Ectodermal cell (in vitro differentiated cells): ENCODE results near the gene MAP7D1.

ENCODE experiments used
- H3K27ac ChIP-seq: 2 replicates; pipeline ENCODE4 v1.7.0; 2013; ENCODE audit warnings: mild to moderate bottlenecking, low read depth, low read length; ENCODE audit not compliant: insufficient read depth, poor library complexity, severe bottlenecking
- H3K27me3 ChIP-seq: 2 replicates; pipeline ENCODE4 v1.7.0; 2013; ENCODE audit warnings: mild to moderate bottlenecking, low read length; ENCODE audit not compliant: insufficient read depth, control insufficient read depth, poor library complexity, severe bottlenecking
- H3K36me3 ChIP-seq: one replicate; pipeline ENCODE4 v1.7.0; 2013; ENCODE audit warnings: low read length; ENCODE audit not compliant: control insufficient read depth, insufficient read depth
- H3K4me1 ChIP-seq: one replicate; pipeline ENCODE4 v1.7.0; 2013; ENCODE audit warnings: low read length; ENCODE audit not compliant: control insufficient read depth, insufficient read depth
- H3K4me3 ChIP-seq: 2 replicates; pipeline ENCODE4 v1.7.0; 2013; ENCODE audit warnings: low read depth, low read length, control low read depth; ENCODE audit not compliant: insufficient read depth
- H3K9me3 ChIP-seq: 2 replicates; pipeline ENCODE4 v1.7.0; 2013; ENCODE audit warnings: mild to moderate bottlenecking, low read length, moderate library complexity; ENCODE audit not compliant: control insufficient read depth
- WGBS, 2 experiments: methylation state at CpG; one replicate each; pipeline ENCODE4 v1.1.7; 2013; ENCODE audit warnings: missing lambda C conversion rate in 2 of 2; 5-methylcytosine and 5-hydroxymethylcytosine counted together

Gene MAP7D1

DNA sequence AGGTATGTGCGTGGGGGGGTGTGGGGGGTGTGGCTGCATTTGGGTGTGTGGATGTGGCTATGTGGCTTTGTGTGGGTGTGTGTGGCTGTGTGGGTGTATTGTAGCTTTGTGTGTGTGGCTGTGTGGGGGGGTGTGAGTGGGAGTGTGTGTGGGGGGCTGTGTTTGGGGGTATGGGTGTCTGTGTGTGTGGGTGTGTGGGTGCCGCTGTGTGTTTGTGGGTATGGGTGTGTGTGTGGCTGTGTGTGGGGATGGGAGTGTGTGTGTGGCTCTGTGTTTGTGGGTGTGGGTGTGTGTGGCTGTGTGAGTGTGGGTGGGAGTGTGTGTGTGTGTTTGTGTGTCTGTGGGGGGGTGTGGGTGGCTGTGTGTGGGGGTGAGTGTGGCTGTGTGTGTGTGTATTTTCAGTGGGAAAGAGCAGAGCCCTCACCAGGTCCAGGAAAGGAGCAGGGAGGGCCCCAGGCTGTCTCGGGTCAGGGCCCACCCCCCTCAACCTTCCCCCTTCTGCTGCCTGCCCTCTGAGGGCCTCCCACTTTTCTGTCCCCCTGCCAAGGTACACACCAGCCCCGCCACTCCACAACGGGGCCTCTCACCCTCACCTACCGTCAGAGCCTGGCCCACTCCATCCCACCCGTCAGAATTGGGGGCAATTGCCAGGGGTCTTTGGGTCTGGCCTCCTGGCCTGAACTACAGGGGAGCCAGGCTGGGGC lies 29.0 kb upstream of the MAP7D1 start:
- Histone ChIP-seq H3K4me1 (no peaks in the 10 kb centered on the region), H3K27ac (no peak overlapping the region), H3K36me3 (no peaks in the 10 kb centered on the region), H3K27me3 (peaks cover 48% of the 10 kb centered on the region), H3K9me3 (no peaks in the 10 kb centered on the region), H3K4me3 (no peak overlapping the region)
- WGBS, 2 experiments: 84 to 92% methylated on average over 7 of the region's 7 CpGs

DNA sequence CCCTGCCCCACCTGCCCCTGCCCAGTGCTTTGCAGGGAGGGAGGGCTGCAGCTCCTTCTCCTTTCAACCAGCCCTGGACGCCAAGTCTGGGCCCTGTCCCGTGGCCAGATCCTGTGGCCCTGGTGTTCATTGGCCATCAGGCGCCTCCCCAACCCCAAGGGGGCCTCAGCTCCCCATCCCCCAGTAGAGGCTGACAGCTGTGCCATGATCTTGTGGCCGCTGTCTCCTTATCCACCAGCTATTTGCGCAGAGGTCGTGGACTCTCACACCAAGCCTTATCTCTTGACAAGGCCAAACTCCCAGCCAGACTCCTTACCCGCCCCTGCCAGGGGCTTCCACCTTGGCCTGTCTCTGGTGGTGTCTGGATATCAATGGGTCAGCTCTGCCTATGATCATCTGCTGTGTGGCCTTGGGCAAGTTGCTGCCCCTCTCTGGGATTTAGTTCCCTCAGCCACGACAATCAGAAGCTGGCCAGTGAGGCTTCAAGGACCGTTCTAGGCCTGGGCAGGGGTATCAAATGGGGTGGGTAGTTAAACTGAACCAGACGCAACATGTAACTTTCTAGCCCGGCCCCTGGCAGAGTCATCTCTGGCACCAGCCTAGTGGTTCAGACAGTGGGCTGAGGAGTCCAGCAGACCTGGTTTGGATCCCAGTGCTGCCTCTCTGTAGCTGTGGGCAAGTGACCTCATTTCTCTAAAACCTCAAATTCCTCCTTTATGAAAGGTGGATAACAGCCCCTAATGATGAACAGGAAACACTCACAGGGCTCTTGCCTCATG lies 27.6 kb upstream of the MAP7D1 start:
- WGBS, 2 experiments: 90% methylated on average over 11 of the region's 11 CpGs
- Histone ChIP-seq H3K4me1 (no peaks in the 10 kb centered on the region), H3K27ac (no peak overlapping the region), H3K4me3 (no peak overlapping the region), H3K27me3 (peaks cover 34% of the 10 kb centered on the region), H3K36me3 (no peaks in the 10 kb centered on the region), H3K9me3 (no peaks in the 10 kb centered on the region)

DNA sequence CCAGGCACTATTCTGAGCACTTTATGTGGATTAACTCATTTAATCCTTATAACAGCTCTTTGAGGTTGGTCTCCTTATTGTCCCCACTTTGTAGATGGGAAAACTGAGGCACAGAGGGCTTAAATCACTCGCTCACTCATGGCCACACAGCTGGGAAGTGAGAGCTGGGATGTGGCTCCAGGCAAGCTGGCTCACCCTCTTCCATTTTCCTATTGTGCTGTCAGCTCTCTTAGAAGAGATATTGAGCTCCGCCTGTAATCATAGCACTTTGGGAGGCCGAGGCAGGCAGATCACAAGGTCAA lies 27.1 kb upstream of the MAP7D1 start:
- WGBS, 2 experiments: 86 to 93% methylated on average over 3 of the region's 3 CpGs

DNA sequence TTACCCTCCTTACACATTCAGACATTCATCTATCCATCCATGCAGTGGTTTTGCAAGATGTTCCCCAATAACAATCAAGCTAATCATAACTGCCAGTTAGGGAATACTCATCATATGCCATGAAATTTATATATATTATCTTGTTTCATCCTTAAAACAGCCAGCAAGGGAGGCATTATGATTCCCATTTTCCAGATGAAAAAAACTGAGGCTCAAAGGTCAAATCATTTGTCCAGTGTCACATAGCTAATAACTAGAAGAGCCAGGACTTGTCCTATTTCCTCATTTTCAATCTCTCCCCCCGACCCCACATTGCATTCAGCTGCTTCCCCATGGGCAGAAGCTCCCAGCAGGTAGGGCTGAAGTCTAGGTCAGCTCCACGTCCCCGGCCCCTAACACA lies 23.9 kb upstream of the MAP7D1 start:
- H3K9me3 ChIP-seq: no peaks in the 10 kb centered on the region
- 84 to 94% methylated on average over 3 of the region's 3 CpGs for WGBS, 2 experiments
- no peaks in the 10 kb centered on the region for H3K27me3 ChIP-seq

More for the DNA sequence above, 27.1 kb upstream of the MAP7D1 start:
- no peak overlapping the region for H3K27ac ChIP-seq
- no peaks in the 10 kb centered on the region for H3K9me3 ChIP-seq
- H3K36me3 ChIP-seq: no peaks in the 10 kb centered on the region
- peaks cover 28% of the 10 kb centered on the region for H3K27me3 ChIP-seq
- H3K4me3 ChIP-seq: no peak overlapping the region
- no peaks in the 10 kb centered on the region for H3K4me1 ChIP-seq

DNA sequence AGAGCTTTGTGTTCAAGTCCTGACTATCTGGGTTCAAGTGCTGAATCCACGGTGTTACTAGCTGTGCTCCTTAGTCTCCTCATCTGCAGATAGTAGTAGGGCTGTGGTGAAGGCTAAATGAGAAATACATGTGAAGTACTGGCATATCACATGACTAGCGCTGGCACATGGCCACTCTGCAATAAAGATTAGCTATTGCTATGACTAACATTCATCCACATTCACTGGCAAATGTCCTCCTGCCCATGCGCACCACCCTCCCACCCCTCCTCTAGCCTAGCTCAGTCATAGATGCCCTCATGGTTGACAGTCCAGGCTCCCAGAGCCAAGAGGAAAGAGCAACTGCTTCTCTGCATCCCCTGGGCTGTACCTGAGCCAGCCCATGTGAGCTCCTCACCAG lies 22.5 kb upstream of the MAP7D1 start:
- Histone ChIP-seq H3K27ac (no peak overlapping the region), H3K27me3 (no peaks in the 10 kb centered on the region), H3K36me3 (peaks cover 13% of the 10 kb centered on the region), H3K4me3 (no peak overlapping the region), H3K9me3 (no peaks in the 10 kb centered on the region), H3K4me1 (no peaks in the 10 kb centered on the region)
- WGBS, 2 experiments: 94 to 95% methylated on average over 3 of the region's 3 CpGs

More for the DNA sequence above, 23.9 kb upstream of the MAP7D1 start:
- Histone ChIP-seq H3K4me3 (no peak overlapping the region), H3K4me1 (no peaks in the 10 kb centered on the region), H3K36me3 (peaks cover 5% of the 10 kb centered on the region), H3K27ac (no peak overlapping the region)

DNA sequence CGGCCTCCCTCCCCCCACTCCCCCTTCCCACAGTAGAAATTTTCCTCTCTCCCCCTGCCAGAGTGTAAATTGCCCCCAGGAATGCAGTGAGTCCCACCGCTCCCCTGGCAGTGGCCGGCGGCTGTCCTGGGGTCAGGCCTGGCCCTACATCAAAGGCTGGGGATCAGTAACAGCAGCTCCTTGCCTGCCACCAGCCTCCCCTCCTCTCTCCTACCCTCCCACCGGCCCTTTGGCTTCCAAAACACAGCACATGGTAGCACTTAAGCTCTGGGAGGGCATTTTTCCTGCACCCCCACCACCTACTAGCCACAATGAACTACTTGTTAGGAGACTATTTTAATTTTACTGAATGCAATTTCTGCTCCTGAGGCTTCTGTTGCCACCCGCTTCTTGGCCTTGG lies 21.9 kb upstream of the MAP7D1 start:
- H3K4me3 ChIP-seq: no peak overlapping the region
- WGBS, 2 experiments: 69 to 71% methylated on average over 6 of the region's 6 CpGs
- no peaks in the 10 kb centered on the region for H3K9me3 ChIP-seq
- no peaks in the 10 kb centered on the region for H3K4me1 ChIP-seq
- peaks cover 13% of the 10 kb centered on the region for H3K36me3 ChIP-seq
- no peaks in the 10 kb centered on the region for H3K27me3 ChIP-seq
- no peak overlapping the region for H3K27ac ChIP-seq

DNA sequence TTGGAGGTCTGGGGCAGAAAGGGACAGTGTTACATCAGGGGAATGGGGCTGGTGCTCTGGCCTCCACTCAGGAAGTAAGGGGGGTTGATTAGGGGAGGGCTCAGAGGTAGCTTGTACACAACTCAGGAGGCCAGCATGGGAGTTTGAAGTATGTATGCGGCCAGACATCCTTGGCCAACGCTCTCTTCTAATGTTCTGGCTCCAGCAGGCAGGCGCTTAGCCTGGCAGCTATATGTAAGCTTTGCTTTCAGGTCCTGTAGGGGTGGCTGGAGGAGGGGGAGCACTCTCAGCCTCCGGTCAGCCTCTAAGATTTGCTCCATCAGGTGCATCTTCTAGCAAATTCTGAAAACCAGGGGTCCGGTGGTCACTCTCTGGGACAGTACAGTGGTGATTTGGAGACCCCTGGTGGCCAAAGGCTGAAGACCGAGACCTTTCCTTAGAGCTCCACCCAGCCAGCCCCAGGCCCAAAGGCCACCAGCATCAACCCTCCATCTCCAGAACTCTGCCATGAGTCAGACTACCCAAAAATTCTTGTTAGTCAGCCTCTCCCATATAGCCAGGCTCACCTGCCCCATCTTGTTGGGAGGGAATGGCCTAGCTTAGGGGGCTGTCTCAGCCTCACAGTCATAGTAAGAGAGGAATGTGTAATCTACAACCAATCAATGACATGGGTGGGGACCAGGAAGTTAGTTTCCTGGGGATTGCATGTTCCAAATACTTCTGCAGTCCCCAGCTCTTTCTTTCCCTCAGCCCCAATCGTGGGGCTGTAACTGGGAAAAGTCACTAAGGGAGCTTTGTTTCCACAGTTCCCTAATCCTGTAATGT lies 21.2 kb upstream of the MAP7D1 start:
- Histone ChIP-seq H3K4me3 (no peak overlapping the region), H3K4me1 (no peaks in the 10 kb centered on the region), H3K36me3 (peaks cover 13% of the 10 kb centered on the region), H3K27ac (no peak overlapping the region), H3K9me3 (no peaks in the 10 kb centered on the region), H3K27me3 (no peaks in the 10 kb centered on the region)
- 68 to 70% methylated on average over 7 of the region's 7 CpGs for WGBS, 2 experiments

DNA sequence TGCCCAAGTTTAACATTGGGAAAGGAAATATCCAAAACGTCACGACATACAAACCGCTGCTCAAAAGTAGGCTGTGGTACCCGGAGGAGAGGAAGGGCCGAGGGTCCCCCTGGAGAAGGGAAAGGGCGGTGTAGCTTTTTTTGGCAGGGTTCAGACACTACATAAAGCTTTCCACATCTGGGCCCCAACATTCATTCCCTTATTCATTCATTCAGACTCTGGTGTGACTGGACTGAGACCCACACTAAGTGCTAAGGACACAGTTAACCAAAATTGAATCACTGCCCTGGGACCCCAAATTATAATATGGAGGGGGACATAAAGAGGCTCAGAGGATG lies 20.7 kb upstream of the MAP7D1 start:
- H3K4me1 ChIP-seq: no peaks in the 10 kb centered on the region
- peaks cover 13% of the 10 kb centered on the region for H3K36me3 ChIP-seq
- H3K4me3 ChIP-seq: no peak overlapping the region
- no peaks in the 10 kb centered on the region for H3K9me3 ChIP-seq
- no peaks in the 10 kb centered on the region for H3K27me3 ChIP-seq
- WGBS, 2 experiments: 86 to 89% methylated on average over 5 to 6 of the region's 6 CpGs
- H3K27ac ChIP-seq: no peak overlapping the region

DNA sequence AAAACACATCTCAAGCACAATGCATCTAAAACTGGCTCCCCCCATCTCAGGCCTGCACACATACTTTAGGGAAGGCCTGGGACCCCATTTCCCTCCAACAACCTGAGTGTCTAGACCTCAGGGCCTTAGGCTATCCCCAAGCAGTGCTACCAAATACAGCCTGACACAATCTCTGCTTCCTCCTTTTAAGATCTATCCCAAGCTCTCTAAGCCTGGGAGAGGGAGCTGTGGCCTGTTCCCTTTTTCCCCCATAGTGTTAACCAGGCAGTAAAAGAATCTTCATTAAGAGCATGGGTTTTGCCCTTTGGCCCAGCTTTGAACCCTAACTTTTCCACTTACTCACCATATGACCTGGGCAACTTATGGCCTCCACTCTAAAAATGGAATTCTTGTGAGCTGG lies 20.2 kb upstream of the MAP7D1 start:
- Histone ChIP-seq H3K9me3 (no peaks in the 10 kb centered on the region), H3K27me3 (no peaks in the 10 kb centered on the region), H3K36me3 (peaks cover 13% of the 10 kb centered on the region), H3K4me3 (no peak overlapping the region), H3K27ac (no peak overlapping the region), H3K4me1 (no peaks in the 10 kb centered on the region)

DNA sequence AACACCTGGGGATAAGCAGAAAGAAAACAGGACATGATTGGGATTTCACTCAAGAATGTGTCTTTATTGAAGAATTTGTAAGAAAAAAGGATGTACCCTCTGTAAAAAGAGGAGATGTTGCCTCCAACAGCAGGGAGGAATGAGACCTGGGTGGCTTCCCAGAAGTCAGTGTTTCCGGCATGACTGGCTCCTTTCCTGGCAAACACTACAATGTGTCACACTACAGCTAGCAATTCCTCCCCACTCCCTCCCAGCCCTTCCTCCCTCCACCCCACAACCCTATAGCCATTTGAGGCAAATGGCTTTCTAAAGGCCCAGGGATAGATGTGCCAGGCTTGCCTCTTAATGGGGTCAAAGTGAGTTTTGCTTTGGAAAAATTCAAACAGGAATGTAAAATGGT lies 19.4 kb upstream of the MAP7D1 start:
- 95 to 96% methylated on average over 1 of the region's 1 CpG for WGBS, 2 experiments
- Histone ChIP-seq H3K4me1 (no peaks in the 10 kb centered on the region), H3K36me3 (peaks cover 13% of the 10 kb centered on the region)

More for the DNA sequence above, 19.4 kb upstream of the MAP7D1 start:
- H3K9me3 ChIP-seq: no peaks in the 10 kb centered on the region
- no peaks in the 10 kb centered on the region for H3K27me3 ChIP-seq
- H3K4me3 ChIP-seq: no peak overlapping the region
- no peak overlapping the region for H3K27ac ChIP-seq
